K562 (cell line): Measurements from ENCODE around the gene ALOX5. TPM values are rescaled to one million over a fixed set of nuclear protein-coding genes. Genes with fewer than 3 reads are reported as not detected.

ENCODE experiments used
- C11orf30 ChIP-seq: fragments of 450-650 bp; IDR thresholded peaks from 2 replicates; pipeline ENCODE4 v1.6.1; 2016; ENCODE audit warnings: low read depth, mild to moderate bottlenecking
- CEBPG ChIP-seq, 3 experiments: fragments of 200-800 bp in 1 of 3; sonication (Bioruptor generic) in 1 of 3; sonication (generic) in 1 of 3; formaldehyde crosslinking in 1 of 3; IDR thresholded peaks in 2 of 3; conservative IDR thresholded peaks in 1 of 3; 2 replicates each; pipeline versions ENCODE4 v1.6.1 to v1.8.0; 2016 to 2022; ENCODE audit warnings: missing compliant biosample characterization in 2 of 3, missing genetic modification characterization in 2 of 3, mild to moderate bottlenecking in 1 of 3, missing genetic modification reagents in 1 of 3
- HDAC1 ChIP-seq, 2 experiments: fragments of 450-650 bp; IDR thresholded peaks; 2 replicates each; pipeline ENCODE4 v1.6.1; 2016 to 2017; ENCODE audit warnings: inconsistent platforms in 1 of 2, mild to moderate bottlenecking in 1 of 2, moderate library complexity in 1 of 2
- JUND ChIP-seq, 2 experiments: IDR thresholded peaks; 2 replicates in 1 of 2; 3 replicates in 1 of 2; pipeline ENCODE4 v1.6.1; 2011; ENCODE audit warnings: borderline replicate concordance in 2 of 2, low read depth in 2 of 2, low read length in 2 of 2, improper control_type of control experiment in 1 of 2, missing biosample characterization in 1 of 2, missing genetic modification characterization in 1 of 2, missing genetic modification reagents in 1 of 2
- L3MBTL2 ChIP-seq: fragments of 450-650 bp; IDR thresholded peaks from 2 replicates; pipeline ENCODE4 v1.6.1; 2016; ENCODE audit warnings: mild to moderate bottlenecking, moderate library complexity
- MTA2 ChIP-seq: fragments of 450-650 bp; IDR thresholded peaks from 2 replicates; pipeline ENCODE4 v1.6.1; 2016; ENCODE audit warnings: low read depth
- MTA3 ChIP-seq: fragments of 450-650 bp; formaldehyde crosslinking; IDR thresholded peaks from 2 replicates; pipeline ENCODE4 v1.6.1; 2017; ENCODE audit warnings: mild to moderate bottlenecking, borderline replicate concordance
- RBM34 ChIP-seq: fragments of 200-400 bp; formaldehyde crosslinking; IDR thresholded peaks from 2 replicates; pipeline ENCODE4 v1.6.1; 2018; ENCODE audit warnings: low read length, borderline replicate concordance; ENCODE audit not compliant: insufficient read depth
- SIN3B ChIP-seq: fragments of 450-650 bp; IDR thresholded peaks from 2 replicates; pipeline ENCODE4 v1.6.1; 2017; ENCODE audit warnings: low read depth, mild to moderate bottlenecking, moderate library complexity
- ZNF134 ChIP-seq: fragments of 250-450 bp; sonication (Bioruptor Pico); conservative IDR thresholded peaks from 2 replicates; pipeline ENCODE4 v1.4.0; 2020
- ZNF316 ChIP-seq: fragments of 450-650 bp; IDR thresholded peaks from 2 replicates; pipeline ENCODE4 v1.6.1; 2016
- ZNF436 ChIP-seq: fragments of 250-450, 450-650 bp; sonication (Bioruptor Pico); formaldehyde crosslinking; IDR thresholded peaks from 2 replicates; pipeline ENCODE4 v1.7.0; 2020; ENCODE audit warnings: mild to moderate bottlenecking
- ZNF717 ChIP-seq: fragments of 250-450 bp; sonication (Bioruptor Pico); IDR thresholded peaks from 2 replicates; pipeline ENCODE4 v1.5.0; 2021
- polyA plus RNA-seq, 8 experiments: library from polyadenylated mRNA; depleted of rRNA in 4 of 8; stranded (reverse) in 5 of 8; unstranded in 3 of 8; fragments of >200 nt; fragmentation: Nextera tagmentation in 2 of 8; fragmentation: Illumina TruSeq in 1 of 8; extraction: Ambion mirVana in 2 of 8; extraction: Trizol in 1 of 8; gene quantifications; 2 replicates each; pipeline versions ENCODE4 v1.2.1 to v1.2.3, GENCODE V29; 2011 to 2014; ENCODE audit warnings: inconsistent platforms in 1 of 8, missing spikeins in 1 of 8
- total RNA-seq, 7 experiments: library from RNA; depleted of rRNA in 6 of 7; stranded (reverse); fragments of >200 nt in 6 of 7; fragmentation: Illumina TruSeq in 2 of 7; extraction: Trizol in 2 of 7; gene quantifications; 2 replicates each; pipeline versions ENCODE4 v1.2.1 to v1.2.3, GENCODE V29; 2011 to 2021; ENCODE audit warnings: low replicate concordance in 1 of 7
- TF ChIP-seq, protein P1 (sequence below): sonication (generic); formaldehyde crosslinking; IDR thresholded peaks from 2 replicates; pipeline ENCODE4 v1.8.0; 2022; ENCODE audit warnings: missing genetic modification reagents, mild to moderate bottlenecking, borderline replicate concordance
- TF ChIP-seq, protein P2 (sequence below): sonication (generic); formaldehyde crosslinking; IDR thresholded peaks from 2 replicates; pipeline ENCODE4 v1.4.0; 2020; ENCODE audit warnings: mild to moderate bottlenecking, missing genetic modification reagents
- TF ChIP-seq, protein P3 (sequence below): fragments of 450-650 bp; formaldehyde crosslinking; IDR thresholded peaks from 2 replicates; pipeline ENCODE4 v1.4.0; 2022; ENCODE audit warnings: missing genetic modification characterization

The ALOX5 gene
- total and polyA plus RNA-seq, 9 of the 15 experiments (the other 6 are each of a cell fraction or from before 2014, with no cell fraction given), result 0.10 to 2.4 (median 1.4) TPM

DNA sequence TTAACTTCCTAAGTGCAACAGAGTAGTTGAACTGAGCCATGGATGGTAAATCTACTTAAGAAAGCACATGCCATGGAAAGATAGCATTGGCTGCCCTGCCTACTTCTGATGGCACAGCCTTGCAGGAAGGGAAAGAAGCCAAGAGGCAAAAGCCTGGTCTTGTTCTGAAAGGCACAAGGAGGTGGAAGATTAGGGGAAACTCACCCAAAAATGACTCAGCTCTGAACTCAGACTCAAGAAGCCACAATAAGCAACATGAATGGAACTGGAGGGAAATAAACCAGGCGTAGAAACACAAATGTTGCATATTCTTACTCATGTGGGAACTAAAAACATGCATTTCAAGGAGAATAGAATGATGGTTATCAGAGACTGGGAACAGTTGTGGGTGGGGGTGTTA, 20.8 kb upstream of the ALOX5 start (continued):
- TF ChIP-seq, protein P1, sequence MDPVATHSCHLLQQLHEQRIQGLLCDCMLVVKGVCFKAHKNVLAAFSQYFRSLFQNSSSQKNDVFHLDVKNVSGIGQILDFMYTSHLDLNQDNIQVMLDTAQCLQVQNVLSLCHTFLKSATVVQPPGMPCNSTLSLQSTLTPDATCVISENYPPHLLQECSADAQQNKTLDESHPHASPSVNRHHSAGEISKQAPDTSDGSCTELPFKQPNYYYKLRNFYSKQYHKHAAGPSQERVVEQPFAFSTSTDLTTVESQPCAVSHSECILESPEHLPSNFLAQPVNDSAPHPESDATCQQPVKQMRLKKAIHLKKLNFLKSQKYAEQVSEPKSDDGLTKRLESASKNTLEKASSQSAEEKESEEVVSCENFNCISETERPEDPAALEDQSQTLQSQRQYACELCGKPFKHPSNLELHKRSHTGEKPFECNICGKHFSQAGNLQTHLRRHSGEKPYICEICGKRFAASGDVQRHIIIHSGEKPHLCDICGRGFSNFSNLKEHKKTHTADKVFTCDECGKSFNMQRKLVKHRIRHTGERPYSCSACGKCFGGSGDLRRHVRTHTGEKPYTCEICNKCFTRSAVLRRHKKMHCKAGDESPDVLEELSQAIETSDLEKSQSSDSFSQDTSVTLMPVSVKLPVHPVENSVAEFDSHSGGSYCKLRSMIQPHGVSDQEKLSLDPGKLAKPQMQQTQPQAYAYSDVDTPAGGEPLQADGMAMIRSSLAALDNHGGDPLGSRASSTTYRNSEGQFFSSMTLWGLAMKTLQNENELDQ (CRISPR knock-in tag), result no peak
- TF ChIP-seq HDAC1 (IDR thresholded peaks at IDR 0.05) (no peak), ZNF436 (CRISPR knock-in tag) (no peak), SIN3B (no peak), ZNF134 (CRISPR knock-in tag) (no peak), C11orf30 (0 out of 2 replicates have a peak, but pooled peaks have one; percentile 30), CEBPG (CRISPR knock-in tag; IDR thresholded peaks at IDR 0.05) (no peak), CEBPG (tag; conservative IDR thresholded peaks at IDR 0.05 in 1 of 2, IDR thresholded peaks at IDR 0.05 in 1 of 2) (peak in 1 of 2 experiments; percentile 19; a peak in 1 of 4 replicates), ZNF316 (peak; percentile 41; the same call in 1 of the 2 replicates), JUND (IDR thresholded peaks at IDR 0.05; ENCODE audit: borderline replicate concordance, low read depth, low read length) (0 out of 2 replicates have a peak, but pooled peaks have one; percentile 7), JUND (tag; IDR thresholded peaks at IDR 0.05; ENCODE audit: borderline replicate concordance, low read depth, low read length) (no peak), L3MBTL2 (0 out of 2 replicates have a peak, but pooled peaks have one; percentile 16), RBM34 (no peak), ZNF717 (CRISPR knock-in tag) (no peak), MTA2 (0 out of 2 replicates have a peak, but pooled peaks have one; percentile 13), MTA3 (no peak)
- TF ChIP-seq, protein P2, sequence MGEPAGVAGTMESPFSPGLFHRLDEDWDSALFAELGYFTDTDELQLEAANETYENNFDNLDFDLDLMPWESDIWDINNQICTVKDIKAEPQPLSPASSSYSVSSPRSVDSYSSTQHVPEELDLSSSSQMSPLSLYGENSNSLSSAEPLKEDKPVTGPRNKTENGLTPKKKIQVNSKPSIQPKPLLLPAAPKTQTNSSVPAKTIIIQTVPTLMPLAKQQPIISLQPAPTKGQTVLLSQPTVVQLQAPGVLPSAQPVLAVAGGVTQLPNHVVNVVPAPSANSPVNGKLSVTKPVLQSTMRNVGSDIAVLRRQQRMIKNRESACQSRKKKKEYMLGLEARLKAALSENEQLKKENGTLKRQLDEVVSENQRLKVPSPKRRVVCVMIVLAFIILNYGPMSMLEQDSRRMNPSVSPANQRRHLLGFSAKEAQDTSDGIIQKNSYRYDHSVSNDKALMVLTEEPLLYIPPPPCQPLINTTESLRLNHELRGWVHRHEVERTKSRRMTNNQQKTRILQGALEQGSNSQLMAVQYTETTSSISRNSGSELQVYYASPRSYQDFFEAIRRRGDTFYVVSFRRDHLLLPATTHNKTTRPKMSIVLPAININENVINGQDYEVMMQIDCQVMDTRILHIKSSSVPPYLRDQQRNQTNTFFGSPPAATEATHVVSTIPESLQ, result no peak
- TF ChIP-seq, protein P3, sequence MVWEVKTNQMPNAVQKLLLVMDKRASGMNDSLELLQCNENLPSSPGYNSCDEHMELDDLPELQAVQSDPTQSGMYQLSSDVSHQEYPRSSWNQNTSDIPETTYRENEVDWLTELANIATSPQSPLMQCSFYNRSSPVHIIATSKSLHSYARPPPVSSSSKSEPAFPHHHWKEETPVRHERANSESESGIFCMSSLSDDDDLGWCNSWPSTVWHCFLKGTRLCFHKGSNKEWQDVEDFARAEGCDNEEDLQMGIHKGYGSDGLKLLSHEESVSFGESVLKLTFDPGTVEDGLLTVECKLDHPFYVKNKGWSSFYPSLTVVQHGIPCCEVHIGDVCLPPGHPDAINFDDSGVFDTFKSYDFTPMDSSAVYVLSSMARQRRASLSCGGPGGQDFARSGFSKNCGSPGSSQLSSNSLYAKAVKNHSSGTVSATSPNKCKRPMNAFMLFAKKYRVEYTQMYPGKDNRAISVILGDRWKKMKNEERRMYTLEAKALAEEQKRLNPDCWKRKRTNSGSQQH (CRISPR knock-in tag), result no peak
